ENCODE data around the gene SPNS2.

DNA sequence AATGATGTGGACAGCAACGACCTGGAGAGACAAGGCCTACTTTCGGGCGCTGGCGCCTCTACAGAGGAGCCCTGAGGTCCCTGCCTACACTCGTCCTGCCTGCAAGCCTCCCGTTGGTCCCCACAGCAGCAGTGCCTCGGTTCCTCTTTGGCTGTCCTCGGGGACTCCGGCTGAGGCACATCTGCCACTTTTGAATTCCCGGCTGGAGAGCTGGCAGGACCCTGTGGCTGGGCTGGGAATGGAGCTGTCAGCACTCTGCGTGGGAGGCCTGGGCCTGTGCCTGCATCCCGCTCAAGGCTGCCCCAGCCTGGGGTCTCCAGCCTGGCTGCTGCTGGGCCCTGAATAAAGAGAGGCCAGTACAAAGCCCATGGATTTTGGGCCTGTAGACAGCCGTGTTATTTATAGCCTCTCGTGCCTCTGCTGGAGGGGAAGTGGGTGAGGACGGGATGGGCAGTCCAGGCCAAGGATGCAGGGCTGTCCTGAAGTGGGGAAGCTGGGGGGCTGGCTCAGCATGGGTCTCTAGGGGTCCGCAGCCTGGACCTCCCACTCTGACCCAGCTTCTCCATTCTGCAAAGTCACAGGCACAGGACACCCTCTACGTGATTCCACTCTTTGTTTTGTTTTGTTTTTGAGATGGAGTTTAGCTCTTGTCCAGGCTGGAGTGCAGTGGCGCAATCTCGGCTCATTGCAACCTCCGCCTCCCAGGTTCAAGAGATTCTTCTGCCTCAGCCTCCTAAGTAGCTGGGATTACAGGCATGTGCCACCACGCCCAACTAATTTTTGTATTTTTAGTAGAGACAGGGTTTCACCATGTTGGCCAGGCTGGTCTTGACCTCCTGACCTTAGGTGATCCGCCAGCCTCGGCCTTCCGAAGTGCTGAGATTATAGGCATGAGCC is 10.6 kb upstream of the SPNS2 start:
- TF ChIP-seq, protein P1, sequence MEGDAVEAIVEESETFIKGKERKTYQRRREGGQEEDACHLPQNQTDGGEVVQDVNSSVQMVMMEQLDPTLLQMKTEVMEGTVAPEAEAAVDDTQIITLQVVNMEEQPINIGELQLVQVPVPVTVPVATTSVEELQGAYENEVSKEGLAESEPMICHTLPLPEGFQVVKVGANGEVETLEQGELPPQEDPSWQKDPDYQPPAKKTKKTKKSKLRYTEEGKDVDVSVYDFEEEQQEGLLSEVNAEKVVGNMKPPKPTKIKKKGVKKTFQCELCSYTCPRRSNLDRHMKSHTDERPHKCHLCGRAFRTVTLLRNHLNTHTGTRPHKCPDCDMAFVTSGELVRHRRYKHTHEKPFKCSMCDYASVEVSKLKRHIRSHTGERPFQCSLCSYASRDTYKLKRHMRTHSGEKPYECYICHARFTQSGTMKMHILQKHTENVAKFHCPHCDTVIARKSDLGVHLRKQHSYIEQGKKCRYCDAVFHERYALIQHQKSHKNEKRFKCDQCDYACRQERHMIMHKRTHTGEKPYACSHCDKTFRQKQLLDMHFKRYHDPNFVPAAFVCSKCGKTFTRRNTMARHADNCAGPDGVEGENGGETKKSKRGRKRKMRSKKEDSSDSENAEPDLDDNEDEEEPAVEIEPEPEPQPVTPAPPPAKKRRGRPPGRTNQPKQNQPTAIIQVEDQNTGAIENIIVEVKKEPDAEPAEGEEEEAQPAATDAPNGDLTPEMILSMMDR (conservative IDR thresholded peaks at IDR 0.05 in 1 of 2, IDR thresholded peaks at IDR 0.05 in 1 of 2; ENCODE audit: low read depth in 1 of 2, low read length in 2 of 2), result no peak
- no peak for TF ChIP-seq EZH2 (IDR thresholded peaks at IDR 0.05; ENCODE audit: low read length, missing control alignments)
